GM12873 (cell line): ENCODE measurements around the gene UBQLN4.

Experiments used
- TF ChIP-seq, protein P1 (sequence below): IDR thresholded peaks from 2 replicates; pipeline ENCODE4 v1.5.1; 2012; ENCODE audit warnings: low read depth, mild to moderate bottlenecking, moderate library complexity, low read length, control low read depth; ENCODE audit not compliant: insufficient read depth; ENCODE audit errors: missing control alignments

The UBQLN4 gene

DNA sequence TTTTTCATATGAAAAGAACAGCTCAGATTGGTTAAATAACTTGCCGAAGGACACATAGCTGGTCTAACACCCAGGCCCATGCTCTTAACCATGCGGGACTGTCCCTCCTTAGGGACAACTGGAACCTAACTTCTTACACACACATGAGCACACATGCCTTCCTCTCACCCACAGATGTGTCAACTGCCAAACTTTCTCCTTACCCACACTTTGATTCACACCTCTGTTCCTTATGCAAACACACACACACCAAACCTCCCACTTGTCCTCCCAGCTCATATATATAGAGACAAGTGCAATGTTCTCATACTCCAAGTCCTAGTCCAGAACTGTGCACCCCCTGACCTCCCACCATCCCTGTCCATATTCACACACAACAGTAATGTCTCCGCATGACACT, 11.6 kb upstream of the UBQLN4 start:
- TF ChIP-seq, protein P1, sequence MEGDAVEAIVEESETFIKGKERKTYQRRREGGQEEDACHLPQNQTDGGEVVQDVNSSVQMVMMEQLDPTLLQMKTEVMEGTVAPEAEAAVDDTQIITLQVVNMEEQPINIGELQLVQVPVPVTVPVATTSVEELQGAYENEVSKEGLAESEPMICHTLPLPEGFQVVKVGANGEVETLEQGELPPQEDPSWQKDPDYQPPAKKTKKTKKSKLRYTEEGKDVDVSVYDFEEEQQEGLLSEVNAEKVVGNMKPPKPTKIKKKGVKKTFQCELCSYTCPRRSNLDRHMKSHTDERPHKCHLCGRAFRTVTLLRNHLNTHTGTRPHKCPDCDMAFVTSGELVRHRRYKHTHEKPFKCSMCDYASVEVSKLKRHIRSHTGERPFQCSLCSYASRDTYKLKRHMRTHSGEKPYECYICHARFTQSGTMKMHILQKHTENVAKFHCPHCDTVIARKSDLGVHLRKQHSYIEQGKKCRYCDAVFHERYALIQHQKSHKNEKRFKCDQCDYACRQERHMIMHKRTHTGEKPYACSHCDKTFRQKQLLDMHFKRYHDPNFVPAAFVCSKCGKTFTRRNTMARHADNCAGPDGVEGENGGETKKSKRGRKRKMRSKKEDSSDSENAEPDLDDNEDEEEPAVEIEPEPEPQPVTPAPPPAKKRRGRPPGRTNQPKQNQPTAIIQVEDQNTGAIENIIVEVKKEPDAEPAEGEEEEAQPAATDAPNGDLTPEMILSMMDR = no peak

DNA sequence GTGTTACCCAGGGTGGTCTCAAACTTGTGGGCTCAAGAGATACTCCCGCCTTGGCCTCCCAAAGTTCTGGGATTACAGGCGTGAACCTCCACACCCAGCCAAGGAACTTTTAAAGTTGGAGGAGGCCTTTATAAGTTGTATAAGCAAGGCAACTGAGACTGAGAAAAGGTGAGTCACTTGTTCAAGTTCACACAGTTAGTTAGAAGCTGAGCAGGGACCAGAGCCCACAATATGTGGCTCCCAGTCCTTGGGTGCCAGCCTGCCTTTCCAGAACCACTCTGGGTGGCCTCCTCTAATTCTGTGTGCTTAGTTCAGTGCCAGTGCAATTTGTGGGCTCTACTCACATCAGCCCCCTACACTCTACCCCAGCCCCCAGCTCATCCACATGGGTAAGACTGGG, 11.0 kb upstream of the UBQLN4 start:
- TF ChIP-seq, protein P1 = no peak

DNA sequence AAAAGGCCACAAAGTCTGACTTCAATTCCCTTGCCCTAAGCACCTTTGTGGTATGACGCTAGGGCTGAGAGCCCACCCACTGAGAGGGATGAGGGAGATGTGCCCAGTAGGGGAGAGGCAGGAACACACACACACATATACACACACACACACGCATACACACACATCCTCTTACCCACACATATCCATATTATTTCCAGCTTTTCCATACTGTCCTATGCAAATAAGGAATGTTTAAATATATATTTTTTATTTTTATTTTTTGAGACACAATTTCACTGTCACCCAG, 10.3 kb upstream of the UBQLN4 start:
- TF ChIP-seq, protein P1 = no peak

DNA sequence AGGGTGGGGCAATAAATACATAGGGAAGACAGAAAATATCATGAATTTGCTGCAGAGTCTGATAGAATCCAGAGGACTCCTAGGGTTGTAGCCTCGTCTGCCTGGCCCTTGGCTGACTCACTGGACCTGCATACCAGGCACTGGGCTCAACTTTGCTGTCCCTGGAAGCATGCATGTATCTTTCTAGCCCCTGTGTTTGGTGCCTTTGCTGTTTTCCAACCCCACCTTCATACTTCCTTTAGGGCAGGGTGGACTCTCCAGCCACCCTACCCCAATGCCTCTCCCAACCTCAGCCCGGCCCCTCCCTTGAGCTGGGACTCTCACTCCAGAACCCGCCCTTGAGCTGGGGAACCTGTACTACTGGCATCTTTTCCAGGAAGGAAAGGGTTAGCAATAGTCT, 8.6 kb upstream of the UBQLN4 start:
- TF ChIP-seq, protein P1 = no peak

DNA sequence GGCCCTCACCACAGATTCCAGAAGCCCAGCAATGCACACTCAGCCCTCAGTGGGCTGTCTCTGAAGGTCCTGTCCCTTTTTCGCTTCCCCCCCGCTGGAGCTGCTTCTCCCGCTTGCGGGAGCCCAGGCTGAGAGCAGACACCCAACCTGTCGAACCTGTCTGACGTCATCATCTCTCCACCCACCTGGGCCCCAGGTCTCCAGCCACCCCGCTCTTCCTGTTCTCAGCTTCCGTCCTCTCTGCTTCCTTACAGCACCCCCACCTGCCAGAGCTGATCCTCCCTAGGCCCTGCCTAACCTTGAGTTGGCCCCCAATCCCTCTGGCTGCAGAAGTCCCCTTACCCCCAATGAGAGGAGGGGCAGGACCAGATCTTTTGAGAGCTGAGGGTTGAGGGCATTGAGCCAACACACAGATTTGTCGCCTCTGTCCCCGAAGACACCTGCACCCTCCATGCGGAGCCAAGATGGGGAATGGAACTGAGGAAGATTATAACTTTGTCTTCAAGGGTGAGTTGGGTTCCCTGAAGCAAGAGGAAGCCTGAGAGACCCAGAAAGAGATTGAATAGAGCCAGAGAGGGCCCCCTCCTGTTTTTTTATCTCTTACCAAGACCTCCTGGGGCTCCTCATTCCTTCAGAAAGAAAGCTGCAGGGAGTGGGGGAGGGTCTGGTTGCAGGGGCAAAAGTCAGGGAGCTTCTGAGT, 7.5 kb upstream of the UBQLN4 start, which contains the start of gene RAB25:
RAB25 (plus strand) TSS at position 224 of the 700 bp plus-strand sequence; CDS start at position 465, 241 bp downstream.
- TF ChIP-seq, protein P1 = no peak

DNA sequence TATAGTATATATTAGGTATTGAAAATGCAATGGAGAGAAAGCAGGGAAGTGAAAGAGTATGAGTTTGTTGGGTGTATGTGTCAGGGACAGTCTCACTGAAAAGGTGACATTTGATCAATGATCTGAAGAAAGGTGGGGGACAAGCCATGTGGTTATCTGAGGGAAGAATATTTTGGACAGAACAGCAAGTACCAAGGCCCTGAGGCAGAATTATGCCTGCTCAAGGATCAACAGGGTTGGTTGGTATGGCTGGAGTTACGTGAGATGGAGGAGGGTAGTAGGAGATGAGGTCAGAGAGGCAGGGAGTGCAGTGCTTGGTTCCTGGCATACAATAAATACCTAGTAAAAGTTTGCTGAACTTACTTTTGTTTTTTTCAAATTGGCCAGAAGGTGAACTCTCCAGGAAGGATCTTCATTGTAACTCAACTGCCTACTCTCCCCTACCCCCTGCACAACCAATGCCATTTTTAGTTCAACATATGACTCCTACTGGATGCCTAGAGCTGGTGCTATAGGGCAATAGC, 2.8 kb upstream of the UBQLN4 start:
- TF ChIP-seq, protein P1 = no peak

DNA sequence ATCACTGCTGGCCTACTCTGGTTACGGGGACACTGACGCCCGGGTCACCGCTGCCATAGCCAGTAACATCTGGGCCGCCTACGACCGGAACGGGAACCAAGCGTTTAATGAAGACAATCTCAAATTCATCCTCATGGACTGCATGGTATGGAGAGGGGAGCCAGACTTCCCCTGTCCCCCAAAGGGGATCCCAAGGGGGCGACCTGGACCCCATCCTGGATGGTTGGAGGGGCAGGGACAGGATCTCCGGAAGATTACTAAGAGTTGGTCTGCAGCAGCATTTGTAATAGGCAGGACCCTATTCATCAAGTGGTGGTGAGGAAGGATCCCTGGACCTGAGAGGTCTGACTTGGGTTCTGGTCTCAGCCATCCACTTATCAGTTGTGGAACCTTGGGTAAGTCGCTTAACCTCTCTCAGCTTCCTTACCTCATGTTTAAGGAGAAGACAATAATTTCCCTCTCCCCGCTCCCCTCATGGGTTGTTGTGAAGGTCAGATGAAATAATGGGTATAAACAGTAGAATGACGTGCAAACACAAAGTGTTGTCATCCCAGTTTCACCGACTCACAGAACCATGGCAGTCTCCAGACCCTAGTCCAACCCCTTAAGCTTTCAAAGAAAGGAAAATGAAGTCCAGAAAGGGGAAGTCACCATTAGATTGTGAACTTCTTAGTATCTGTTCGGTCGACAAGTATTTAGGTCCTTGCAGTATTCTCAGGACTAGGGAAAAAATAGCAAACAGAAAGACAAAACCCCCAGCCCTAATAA, 1.9 kb upstream of the UBQLN4 start:
- TF ChIP-seq, protein P1 = no peak
